ENCODE measurements around the gene SNIP1.

SNIP1 gene

DNA sequence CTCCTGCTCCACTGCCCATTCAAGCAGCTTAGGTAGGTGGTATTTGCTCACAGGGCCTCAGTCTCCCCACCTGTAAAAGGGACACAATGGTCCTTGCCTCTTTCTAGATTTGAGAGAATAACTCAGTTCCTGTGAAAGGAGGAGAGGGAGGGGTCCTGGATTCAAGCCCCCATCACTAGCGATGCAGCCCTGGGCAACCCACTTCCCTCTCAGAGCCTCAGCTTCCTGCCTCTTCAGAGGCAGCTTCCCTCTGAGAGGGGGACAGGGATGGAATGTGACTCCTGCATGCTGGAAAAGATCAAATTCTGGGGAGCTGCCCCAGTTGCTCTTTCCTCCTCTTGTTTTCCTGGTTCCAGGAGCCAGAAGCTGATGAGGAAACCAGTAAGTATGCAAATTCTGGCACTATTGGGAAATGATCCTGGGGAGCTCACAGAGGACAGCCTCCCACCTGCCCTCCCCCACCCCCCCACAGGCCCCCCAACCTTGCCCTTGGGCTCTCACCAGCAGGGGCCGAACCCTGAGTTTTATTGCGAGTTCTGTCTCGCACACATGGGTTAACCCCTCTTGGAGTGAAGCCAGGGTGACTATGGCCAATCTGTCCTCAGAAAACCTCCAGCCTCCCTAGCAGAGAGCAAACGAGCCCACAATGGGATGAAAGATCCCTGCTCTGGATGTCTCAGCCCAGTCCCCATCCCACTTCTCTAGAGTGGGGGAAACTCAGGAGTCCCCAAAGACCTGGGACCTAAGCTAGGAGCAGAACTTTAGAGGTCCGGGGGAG lies 68.0 kb downstream of the SNIP1 start:
- no peak for DNase-seq (ENCODE audit: low spot score)
- in situ Hi-C loops (cut with MboI; ENCODE audit: low pct_unique_long_range_greater_than_20kb, low sequenced_read_pairs, unreplicated experiment), result no loop called here
- TF ChIP-seq, protein P1, sequence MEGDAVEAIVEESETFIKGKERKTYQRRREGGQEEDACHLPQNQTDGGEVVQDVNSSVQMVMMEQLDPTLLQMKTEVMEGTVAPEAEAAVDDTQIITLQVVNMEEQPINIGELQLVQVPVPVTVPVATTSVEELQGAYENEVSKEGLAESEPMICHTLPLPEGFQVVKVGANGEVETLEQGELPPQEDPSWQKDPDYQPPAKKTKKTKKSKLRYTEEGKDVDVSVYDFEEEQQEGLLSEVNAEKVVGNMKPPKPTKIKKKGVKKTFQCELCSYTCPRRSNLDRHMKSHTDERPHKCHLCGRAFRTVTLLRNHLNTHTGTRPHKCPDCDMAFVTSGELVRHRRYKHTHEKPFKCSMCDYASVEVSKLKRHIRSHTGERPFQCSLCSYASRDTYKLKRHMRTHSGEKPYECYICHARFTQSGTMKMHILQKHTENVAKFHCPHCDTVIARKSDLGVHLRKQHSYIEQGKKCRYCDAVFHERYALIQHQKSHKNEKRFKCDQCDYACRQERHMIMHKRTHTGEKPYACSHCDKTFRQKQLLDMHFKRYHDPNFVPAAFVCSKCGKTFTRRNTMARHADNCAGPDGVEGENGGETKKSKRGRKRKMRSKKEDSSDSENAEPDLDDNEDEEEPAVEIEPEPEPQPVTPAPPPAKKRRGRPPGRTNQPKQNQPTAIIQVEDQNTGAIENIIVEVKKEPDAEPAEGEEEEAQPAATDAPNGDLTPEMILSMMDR (IDR thresholded peaks at IDR 0.05; ENCODE audit: extremely low read depth, insufficient read depth, missing control alignments), result no peak

All from GM13977 (cell line).